ENCODE results near the gene ANO7. TPM values are rescaled to one million over a fixed set of nuclear protein-coding genes. Genes with fewer than 3 reads are reported as not detected.

The ANO7 gene
- total RNA-seq, 4 donors from 2014 or later = 0.10 to 0.62 (median 0.24) TPM

- Histone ChIP-seq H3K9me3 (no peaks in the 10 kb centered on the region), H3K27ac (no peak overlapping the region), H3K4me1 (no peaks in the 10 kb centered on the region), H3K36me3 (peaks cover 0 to 31% of the 10 kb centered on the region in 2 donors), H3K4me3 (no peak overlapping the region), H3K27me3 (no peaks in the 10 kb centered on the region)
- TF ChIP-seq, protein P1, sequence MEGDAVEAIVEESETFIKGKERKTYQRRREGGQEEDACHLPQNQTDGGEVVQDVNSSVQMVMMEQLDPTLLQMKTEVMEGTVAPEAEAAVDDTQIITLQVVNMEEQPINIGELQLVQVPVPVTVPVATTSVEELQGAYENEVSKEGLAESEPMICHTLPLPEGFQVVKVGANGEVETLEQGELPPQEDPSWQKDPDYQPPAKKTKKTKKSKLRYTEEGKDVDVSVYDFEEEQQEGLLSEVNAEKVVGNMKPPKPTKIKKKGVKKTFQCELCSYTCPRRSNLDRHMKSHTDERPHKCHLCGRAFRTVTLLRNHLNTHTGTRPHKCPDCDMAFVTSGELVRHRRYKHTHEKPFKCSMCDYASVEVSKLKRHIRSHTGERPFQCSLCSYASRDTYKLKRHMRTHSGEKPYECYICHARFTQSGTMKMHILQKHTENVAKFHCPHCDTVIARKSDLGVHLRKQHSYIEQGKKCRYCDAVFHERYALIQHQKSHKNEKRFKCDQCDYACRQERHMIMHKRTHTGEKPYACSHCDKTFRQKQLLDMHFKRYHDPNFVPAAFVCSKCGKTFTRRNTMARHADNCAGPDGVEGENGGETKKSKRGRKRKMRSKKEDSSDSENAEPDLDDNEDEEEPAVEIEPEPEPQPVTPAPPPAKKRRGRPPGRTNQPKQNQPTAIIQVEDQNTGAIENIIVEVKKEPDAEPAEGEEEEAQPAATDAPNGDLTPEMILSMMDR (IDR thresholded peaks at IDR 0.05 in 4 of 5, conservative IDR thresholded peaks at IDR 0.05 in 1 of 5) = no peak
- no peak for TF ChIP-seq POLR2A (IDR thresholded peaks at IDR 0.05)
- in situ Hi-C loops (cut with MboI; ENCODE audit: low sequenced_read_pairs in 4 of 4) (no loop called here), intact Hi-C loops (cut with DNase I; ENCODE audit: low total_unique reads) (no loop called here)
- DNase-seq = no peak
- no peak for ATAC-seq
These were observed 5.8 kb upstream of the ANO7 start for GRCh38 chr2:241182531-241183133.

GRCh38 chr2:241183221-241183620 lies 5.3 kb upstream of the ANO7 start:
- H3K4me3 ChIP-seq = no peak overlapping the region
- H3K27ac ChIP-seq = no peak overlapping the region
- peaks cover 0 to 27% of the 10 kb centered on the region in 2 donors for H3K36me3 ChIP-seq
- DNase-seq (no peak), ATAC-seq (no peak)
- TF ChIP-seq, protein P1 (IDR thresholded peaks at IDR 0.05 in 4 of 5, conservative IDR thresholded peaks at IDR 0.05 in 1 of 5) = no peak
- no peak for TF ChIP-seq POLR2A (IDR thresholded peaks at IDR 0.05)
- no peaks in the 10 kb centered on the region for H3K4me1 ChIP-seq
- no peaks in the 10 kb centered on the region for H3K27me3 ChIP-seq
- intact Hi-C loops (cut with DNase I; ENCODE audit: low total_unique reads) (no loop called here), in situ Hi-C loops (cut with MboI; ENCODE audit: low sequenced_read_pairs in 4 of 4) (no loop called here)
- H3K9me3 ChIP-seq = no peaks in the 10 kb centered on the region

- intact Hi-C loops (cut with DNase I; ENCODE audit: low total_unique reads) = no loop called here
- no peak overlapping the region for H3K27ac ChIP-seq
- H3K4me3 ChIP-seq = no peak overlapping the region
- in situ Hi-C loops (cut with MboI; ENCODE audit: low sequenced_read_pairs in 4 of 4) = no loop called here
- no peaks in the 10 kb centered on the region for H3K27me3 ChIP-seq
- H3K36me3 ChIP-seq = peaks cover 0 to 14% of the 10 kb centered on the region in 2 donors
- ATAC-seq = no peak
- no peak for DNase-seq
- no peaks in the 10 kb centered on the region for H3K4me1 ChIP-seq
- no peaks in the 10 kb centered on the region for H3K9me3 ChIP-seq
- no peak for TF ChIP-seq POLR2A (IDR thresholded peaks at IDR 0.05)
These were observed 3.6 kb upstream of the ANO7 start for GRCh38 chr2:241184901-241185300.

GRCh38 chr2:241185961-241186360 lies 2.5 kb upstream of the ANO7 start:
- intact Hi-C loops (cut with DNase I; ENCODE audit: low total_unique reads) = no loop called here
- Histone ChIP-seq H3K4me1 (no peaks in the 10 kb centered on the region), H3K27ac (no peak overlapping the region), H3K27me3 (no peaks in the 10 kb centered on the region), H3K4me3 (no peak overlapping the region), H3K9me3 (no peaks in the 10 kb centered on the region), H3K36me3 (peaks cover 0 to 12% of the 10 kb centered on the region in 2 donors)
- ATAC-seq (no peak), DNase-seq (no peak)
- in situ Hi-C loops (cut with MboI; ENCODE audit: low sequenced_read_pairs in 4 of 4) = no loop called here
- no peak for TF ChIP-seq POLR2A (IDR thresholded peaks at IDR 0.05)
- TF ChIP-seq, protein P1 (IDR thresholded peaks at IDR 0.05 in 4 of 5, conservative IDR thresholded peaks at IDR 0.05 in 1 of 5) = no peak

GRCh38 chr2:241187101-241187917 lies 1.2 kb upstream of the ANO7 start:
- Histone ChIP-seq H3K27ac (no peak overlapping the region), H3K27me3 (no peaks in the 10 kb centered on the region), H3K9me3 (no peaks in the 10 kb centered on the region), H3K4me1 (no peaks in the 10 kb centered on the region), H3K36me3 (peaks cover 0 to 12% of the 10 kb centered on the region in 2 donors), H3K4me3 (no peak overlapping the region)
- DNase-seq (no peak), ATAC-seq (no peak)
- in situ Hi-C loops (cut with MboI; ENCODE audit: low sequenced_read_pairs in 4 of 4) (no loop called here), intact Hi-C loops (cut with DNase I; ENCODE audit: low total_unique reads) (no loop called here)
- no peak for TF ChIP-seq POLR2A (IDR thresholded peaks at IDR 0.05)
- TF ChIP-seq, protein P1 (IDR thresholded peaks at IDR 0.05 in 4 of 5, conservative IDR thresholded peaks at IDR 0.05 in 1 of 5) = no peak

Measured in gastrocnemius medialis (tissue), 4 donors.